LNCaP clone FGC (cell line): Measurements from ENCODE around the gene ZNF610.

Experiments used
- DNase-seq: peaks from one replicate; pipeline ENCODE4 v3.0.0-alpha.2; 2011; ENCODE audit warnings: low read depth
- H3K4me3 ChIP-seq: 2 replicates; pipeline ENCODE4 v1.5.1; 2011; ENCODE audit warnings: mild to moderate bottlenecking, low read depth, low read length, control low read depth
- TF ChIP-seq, protein P1 (sequence below): IDR thresholded peaks from 2 replicates; pipeline ENCODE4 v1.5.1; 2012; ENCODE audit warnings: mild to moderate bottlenecking; ENCODE audit not compliant: control insufficient read depth, insufficient read depth; ENCODE audit errors: extremely low read depth

Gene ZNF610

DNA sequence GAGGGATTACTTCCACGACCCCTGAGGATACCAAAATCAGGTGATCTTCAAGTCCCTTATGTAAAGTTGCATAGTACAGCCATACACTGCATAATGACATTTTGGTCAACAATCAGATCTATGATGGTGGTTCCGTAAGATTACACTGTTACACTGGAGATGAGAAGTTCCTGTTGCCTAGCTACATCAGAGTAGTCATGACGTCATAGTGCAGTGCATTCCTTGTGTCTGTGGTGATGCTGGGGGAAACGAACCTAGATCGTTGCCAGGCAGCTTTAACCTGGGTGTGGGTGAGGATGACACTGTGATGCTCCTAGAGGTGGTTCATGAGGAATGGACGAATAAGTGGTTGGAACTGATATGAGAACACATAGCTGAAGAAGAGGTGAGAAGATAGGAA, 9.1 kb downstream of the ZNF610 start:
- no peak overlapping the region for H3K4me3 ChIP-seq
- DNase-seq: no peak
- TF ChIP-seq, protein P1, sequence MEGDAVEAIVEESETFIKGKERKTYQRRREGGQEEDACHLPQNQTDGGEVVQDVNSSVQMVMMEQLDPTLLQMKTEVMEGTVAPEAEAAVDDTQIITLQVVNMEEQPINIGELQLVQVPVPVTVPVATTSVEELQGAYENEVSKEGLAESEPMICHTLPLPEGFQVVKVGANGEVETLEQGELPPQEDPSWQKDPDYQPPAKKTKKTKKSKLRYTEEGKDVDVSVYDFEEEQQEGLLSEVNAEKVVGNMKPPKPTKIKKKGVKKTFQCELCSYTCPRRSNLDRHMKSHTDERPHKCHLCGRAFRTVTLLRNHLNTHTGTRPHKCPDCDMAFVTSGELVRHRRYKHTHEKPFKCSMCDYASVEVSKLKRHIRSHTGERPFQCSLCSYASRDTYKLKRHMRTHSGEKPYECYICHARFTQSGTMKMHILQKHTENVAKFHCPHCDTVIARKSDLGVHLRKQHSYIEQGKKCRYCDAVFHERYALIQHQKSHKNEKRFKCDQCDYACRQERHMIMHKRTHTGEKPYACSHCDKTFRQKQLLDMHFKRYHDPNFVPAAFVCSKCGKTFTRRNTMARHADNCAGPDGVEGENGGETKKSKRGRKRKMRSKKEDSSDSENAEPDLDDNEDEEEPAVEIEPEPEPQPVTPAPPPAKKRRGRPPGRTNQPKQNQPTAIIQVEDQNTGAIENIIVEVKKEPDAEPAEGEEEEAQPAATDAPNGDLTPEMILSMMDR: no peak

DNA sequence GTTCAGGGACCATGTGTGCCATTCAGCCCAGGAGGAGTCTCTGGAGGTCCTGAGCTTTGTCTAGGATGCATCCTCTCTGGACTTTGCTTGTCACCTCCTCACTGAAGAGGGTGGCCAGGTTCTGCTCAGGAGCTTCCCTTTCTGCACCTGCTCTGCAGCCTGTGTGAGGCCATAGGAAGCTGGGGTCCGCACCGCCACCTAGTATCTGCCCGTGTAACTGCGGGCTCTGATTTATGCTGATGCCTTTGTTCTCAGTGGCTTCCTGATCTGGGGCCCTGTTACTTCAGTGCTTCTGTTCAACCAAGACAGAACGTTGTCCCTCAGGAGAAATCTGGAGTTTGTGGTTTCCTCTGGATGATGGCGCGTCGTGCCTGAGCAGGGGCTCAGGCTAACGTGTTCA, 15.5 kb downstream of the ZNF610 start:
- DNase-seq: no peak
- H3K4me3 ChIP-seq: no peak overlapping the region
- TF ChIP-seq, protein P1: 0 out of 2 replicates have a peak, but pooled peaks have one; percentile 9

DNA sequence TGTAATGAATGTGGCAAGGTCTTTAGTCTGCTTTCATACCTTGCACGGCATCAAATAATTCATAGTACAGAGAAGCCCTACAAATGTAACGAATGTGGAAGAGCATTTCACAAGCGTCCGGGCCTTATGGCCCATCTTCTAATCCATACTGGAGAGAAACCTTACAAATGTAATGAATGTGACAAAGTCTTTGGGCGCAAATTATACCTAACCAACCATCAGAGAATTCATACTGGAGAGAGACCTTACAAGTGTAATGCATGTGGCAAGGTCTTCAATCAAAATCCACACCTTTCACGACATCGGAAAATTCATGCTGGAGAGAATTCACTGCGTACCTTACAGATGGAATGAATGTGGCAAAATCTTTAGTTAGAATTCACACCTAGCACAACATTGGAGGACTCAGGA, 30.4 kb downstream of the ZNF610 start:
- TF ChIP-seq, protein P1: no peak
- H3K4me3 ChIP-seq: no peak overlapping the region
- no peak for DNase-seq

DNA sequence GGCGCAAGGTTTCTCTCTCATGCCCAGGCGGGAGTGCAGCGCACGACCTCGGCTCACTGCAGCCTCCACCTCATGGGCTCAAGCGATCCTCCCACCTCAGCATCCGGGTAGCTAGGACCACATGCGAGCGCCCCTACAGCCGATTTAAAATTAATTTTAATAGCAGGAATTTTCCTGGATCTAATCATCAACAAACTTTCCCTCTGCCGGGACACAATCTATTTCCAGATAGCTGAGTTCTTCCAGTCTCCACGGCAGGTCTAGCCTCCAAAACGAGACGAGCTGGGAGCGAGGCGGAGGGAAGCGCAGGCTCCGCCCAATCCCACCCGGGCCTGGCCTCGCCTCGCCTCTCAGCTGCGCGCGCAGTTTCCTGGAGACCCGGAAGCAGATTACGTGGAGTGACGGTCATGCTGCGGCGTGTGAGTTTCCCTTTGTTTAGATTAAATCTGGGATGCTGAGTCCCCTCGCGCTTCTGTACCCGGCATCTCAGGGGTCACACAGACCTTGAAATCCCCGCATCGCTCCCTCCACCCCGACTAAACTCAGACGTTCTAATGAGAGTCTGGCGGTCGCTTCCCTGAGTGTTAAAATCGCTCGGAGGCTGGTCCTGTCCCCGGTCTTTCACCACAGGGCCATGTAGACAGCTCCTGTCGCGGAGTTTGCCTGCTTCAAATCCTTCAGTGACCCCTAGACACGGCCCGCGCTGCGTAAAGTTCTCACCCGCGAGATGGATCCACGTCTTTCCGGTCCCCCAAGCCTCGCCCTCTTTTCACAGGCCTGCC, 33.7 kb downstream of the ZNF610 start, which contains the start of gene ZNF880:
TSS of gene ZNF880 (plus strand) at position 365 of the 782 bp plus-strand sequence. CDS start at position 408, 43 bp downstream.
- peak; percentile 74 for DNase-seq
- peak within 1 kb of the TSS; percentile 93 for H3K4me3 ChIP-seq
- TF ChIP-seq, protein P1: no peak

DNA sequence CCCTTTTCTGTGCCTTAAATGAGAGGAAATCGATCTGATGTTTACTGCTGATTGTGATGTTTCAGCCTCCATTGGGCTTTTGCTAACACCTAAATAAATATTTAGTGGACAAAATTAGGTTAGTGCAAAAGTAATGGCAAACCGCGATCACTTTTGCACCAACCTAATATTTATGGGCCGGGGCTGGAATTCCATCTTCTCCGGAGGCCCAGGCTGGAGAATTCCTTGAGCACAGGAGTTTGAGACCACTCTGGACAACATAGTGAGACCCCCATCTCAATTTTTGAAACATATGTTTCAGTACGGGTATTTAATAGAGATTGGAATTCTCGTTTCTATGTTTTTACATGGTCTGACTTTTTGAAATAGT, 34.3 kb downstream of the ZNF610 start:
- TF ChIP-seq, protein P1: no peak
- H3K4me3 ChIP-seq: peak overlapping the region; percentile 93
- DNase-seq: no peak

DNA sequence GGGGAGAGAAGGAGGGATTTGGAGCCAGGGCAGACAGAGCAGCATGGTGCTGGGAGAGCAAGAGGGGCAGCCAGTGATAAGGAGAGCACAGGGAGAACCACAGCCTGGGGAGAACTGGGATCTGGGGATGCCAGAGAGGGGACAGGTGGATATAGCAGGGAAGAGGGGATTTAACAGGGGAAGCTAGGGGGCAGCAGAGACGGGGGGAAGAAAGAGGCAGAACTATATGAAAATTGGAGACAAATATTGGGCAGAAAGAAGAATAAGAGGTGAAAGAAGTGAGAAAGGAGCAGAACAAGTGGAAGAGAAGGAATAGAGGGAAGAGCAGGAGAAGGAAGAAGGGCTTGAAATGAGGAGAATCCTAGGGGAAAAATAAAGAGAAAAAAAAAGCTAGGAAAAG, 55.1 kb downstream of the ZNF610 start:
- TF ChIP-seq, protein P1: no peak
- H3K4me3 ChIP-seq: no peak overlapping the region
- no peak for DNase-seq
